ENCODE data around the gene RNF217. TPM values are rescaled to one million over a fixed set of nuclear protein-coding genes. Genes with fewer than 3 reads are reported as not detected.

Gene RNF217
- total RNA-seq, 2 experiments from 2014 or later = 0.08 to 1.0 TPM

DNA sequence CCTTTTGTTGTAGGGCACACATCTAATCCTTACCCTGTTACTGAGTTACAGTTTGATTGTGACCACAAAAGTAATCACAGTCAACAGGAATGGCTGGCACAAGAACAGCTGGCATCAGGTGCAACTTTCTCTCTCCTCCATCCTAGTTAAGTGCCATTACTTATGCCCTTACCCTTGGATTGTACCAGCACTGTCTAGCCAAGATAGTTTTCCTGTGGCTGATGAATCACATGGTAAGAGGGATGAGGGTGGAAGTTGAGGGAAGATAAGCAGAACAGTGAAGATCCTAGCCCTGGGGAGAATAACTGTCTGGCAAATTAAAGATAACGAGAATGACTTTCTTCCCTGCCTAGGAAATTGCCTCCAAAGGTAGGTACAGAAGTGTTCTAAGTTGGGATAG lies 42.0 kb downstream of the RNF217 start:
- POLR2A ChIA-PET = no interaction called here
- no peaks in the 10 kb centered on the region for H3K36me3 Mint-ChIP-seq
- ATAC-seq (ENCODE audit: low read depth) = no peak
- H3K9me3 Mint-ChIP-seq = peaks cover 2% of the 10 kb centered on the region
- H3K27ac Mint-ChIP-seq = no peak overlapping the region
- no peaks in the 10 kb centered on the region for H3K27me3 Mint-ChIP-seq
- no peaks in the 10 kb centered on the region for H3K4me1 Mint-ChIP-seq
- DNase-seq = no peak
- H3K4me3 Mint-ChIP-seq = no peak overlapping the region

DNA sequence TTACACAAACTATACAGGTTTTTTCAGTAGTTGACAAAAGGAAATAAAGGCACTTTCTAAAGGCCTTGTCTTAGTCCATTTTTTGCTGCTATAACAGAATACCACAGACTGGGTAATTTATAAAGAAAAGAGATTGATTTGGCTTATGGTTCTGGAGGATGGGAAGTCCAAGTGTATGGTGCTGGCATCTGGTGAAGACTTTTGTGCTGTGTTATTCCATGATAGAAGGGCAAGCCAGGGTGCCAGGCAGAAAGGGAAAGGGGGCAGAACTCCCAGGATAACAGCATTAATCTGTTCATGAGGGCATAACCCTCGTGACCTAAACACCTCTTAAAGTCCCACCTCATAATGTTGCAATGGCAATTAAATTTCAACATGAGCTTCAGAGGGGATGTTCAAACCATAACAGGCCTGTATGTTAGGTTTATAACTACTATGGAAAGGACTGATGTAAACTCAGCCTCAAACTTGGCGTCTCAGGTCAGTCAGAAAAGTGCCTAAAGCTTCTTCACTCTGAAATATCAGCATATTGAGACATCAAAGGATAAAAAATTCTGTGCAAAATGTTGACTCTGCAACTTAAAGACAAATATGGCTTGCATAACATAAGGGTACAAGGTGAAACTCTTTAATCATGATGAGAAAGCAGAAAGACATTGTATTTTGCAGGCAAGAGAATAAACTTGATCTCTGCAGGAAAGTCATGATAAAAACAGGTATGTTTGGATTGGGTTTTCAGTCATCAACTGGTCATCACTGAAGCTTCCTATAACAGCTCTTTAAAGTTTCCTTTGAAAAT lies 42.8 kb downstream of the RNF217 start:
- no peak overlapping the region for H3K4me3 Mint-ChIP-seq
- no peak for DNase-seq
- peaks cover 2% of the 10 kb centered on the region for H3K9me3 Mint-ChIP-seq
- H3K4me1 Mint-ChIP-seq = no peaks in the 10 kb centered on the region
- H3K36me3 Mint-ChIP-seq = no peaks in the 10 kb centered on the region
- no peak for ATAC-seq (ENCODE audit: low read depth)
- H3K27me3 Mint-ChIP-seq = no peaks in the 10 kb centered on the region
- POLR2A ChIA-PET = no interaction called here
- no peak overlapping the region for H3K27ac Mint-ChIP-seq

DNA sequence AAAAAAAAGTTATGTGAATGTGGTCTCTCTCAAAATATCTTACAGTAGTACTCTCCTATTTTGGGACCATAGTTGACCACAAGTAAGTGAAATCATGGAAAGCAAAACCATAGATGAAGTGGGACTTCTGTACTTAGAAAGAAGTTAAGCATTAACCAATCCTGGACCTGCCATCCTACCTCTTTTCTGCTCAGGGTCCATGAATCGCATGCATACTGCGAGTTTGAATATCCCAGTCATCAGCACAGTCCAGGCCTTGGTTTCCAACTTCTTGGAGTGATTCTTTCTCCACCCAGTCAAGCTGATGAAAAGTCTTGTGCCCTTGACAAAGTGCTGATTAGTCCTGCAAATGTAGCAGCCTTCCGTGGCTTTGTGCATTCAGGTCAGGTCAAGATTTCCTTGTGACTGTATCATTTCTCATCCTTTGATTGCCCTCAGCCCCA lies 46.0 kb downstream of the RNF217 start:
- POLR2A ChIA-PET = no interaction called here
- Mint-ChIP-seq H3K27me3 (peaks cover 6% of the 10 kb centered on the region), H3K27ac (no peak overlapping the region), H3K4me1 (no peaks in the 10 kb centered on the region), H3K9me3 (peaks cover 2% of the 10 kb centered on the region), H3K36me3 (no peaks in the 10 kb centered on the region), H3K4me3 (no peak overlapping the region)
- ATAC-seq (ENCODE audit: low read depth) (no peak), DNase-seq (no peak)

DNA sequence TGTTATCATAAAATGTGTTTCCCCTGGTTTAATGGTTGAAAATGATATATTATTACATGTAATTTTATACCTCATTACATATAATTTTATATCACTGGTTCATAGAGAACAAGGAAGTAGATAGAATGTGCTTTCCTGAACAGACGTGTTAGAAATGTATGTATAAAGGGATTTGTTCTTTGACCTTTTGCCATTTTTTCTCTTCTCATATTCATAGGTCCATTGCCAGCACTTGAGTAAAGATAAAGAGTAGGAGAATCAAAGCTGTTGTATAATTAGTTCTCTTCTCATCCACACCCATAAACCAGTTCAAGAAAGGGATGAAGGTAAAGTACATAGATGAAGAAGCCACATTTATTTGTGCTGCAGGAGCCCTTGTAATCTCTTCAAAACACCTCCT lies 46.7 kb downstream of the RNF217 start:
- H3K27me3 Mint-ChIP-seq = peaks cover 6% of the 10 kb centered on the region
- no peak overlapping the region for H3K4me3 Mint-ChIP-seq
- H3K36me3 Mint-ChIP-seq = no peaks in the 10 kb centered on the region
- DNase-seq (no peak), ATAC-seq (ENCODE audit: low read depth) (no peak)
- peaks cover under 1% of the 10 kb centered on the region for H3K4me1 Mint-ChIP-seq
- POLR2A ChIA-PET = no interaction called here
- H3K9me3 Mint-ChIP-seq = peaks cover 3% of the 10 kb centered on the region
- H3K27ac Mint-ChIP-seq = no peak overlapping the region

DNA sequence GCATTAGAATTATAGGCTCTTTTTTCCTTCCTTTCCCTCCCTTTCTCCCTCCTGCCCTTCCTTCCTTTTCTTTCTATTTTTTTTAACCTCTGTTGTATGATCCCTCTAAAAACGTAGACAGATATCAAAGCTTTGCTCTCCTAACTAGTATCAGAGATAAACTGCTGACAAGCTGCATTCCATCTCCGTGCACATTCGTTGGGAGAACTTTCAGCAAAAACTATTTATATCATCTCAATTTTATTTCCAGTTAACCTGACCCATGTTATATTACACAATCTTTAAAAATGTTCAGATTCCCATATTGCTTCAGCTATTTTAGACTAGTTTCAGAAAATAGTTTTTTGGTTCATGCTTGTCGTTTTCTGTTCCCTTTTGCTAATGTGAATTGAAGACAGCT lies 47.3 kb downstream of the RNF217 start:
- H3K36me3 Mint-ChIP-seq = no peaks in the 10 kb centered on the region
- H3K27ac Mint-ChIP-seq = no peak overlapping the region
- POLR2A ChIA-PET = no interaction called here
- H3K9me3 Mint-ChIP-seq = peaks cover 3% of the 10 kb centered on the region
- H3K4me1 Mint-ChIP-seq = peaks cover 4% of the 10 kb centered on the region
- DNase-seq (no peak), ATAC-seq (ENCODE audit: low read depth) (no peak)
- peaks cover 6% of the 10 kb centered on the region for H3K27me3 Mint-ChIP-seq
- no peak overlapping the region for H3K4me3 Mint-ChIP-seq

DNA sequence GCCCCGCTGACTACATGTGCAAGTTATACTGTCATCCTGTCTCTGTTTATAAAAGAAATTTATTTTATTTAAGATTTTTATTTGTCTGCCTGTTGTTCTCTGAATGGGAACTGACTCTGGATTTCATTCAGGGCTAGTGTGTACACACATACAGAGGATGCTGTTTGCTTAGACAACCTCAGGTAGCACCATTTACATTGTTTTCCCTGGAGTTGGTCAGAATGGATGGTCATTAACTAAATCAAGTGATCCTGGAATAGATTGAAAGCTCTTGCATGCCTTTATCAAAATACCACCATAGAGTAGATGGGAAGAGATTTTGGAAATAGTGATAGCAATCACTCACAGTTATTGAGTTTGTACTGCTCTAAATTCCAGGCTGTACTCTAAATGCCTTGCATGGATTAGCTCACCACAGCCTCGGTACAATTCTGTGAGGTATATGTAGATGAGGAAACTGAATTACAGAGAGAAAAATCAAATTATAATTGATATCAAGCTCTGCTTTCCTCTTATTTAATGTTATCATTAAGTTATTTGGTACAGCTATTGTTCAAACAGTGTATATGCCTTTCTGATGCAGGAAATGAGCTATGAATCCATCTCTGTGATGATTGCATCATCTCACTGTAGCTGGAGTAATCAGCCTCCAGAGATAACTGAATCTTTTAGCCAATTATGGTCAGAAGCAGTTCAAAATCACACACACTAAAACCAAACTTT lies 51.9 kb downstream of the RNF217 start:
- Mint-ChIP-seq H3K27ac (peak overlapping the region; percentile 31), H3K4me1 (peaks cover 4% of the 10 kb centered on the region), H3K27me3 (peaks cover 6% of the 10 kb centered on the region), H3K9me3 (peaks cover 2% of the 10 kb centered on the region), H3K4me3 (no peak overlapping the region), H3K36me3 (no peaks in the 10 kb centered on the region)
- ATAC-seq (ENCODE audit: low read depth) (peak; percentile 42), DNase-seq (no peak)
- POLR2A ChIA-PET = no interaction called here

DNA sequence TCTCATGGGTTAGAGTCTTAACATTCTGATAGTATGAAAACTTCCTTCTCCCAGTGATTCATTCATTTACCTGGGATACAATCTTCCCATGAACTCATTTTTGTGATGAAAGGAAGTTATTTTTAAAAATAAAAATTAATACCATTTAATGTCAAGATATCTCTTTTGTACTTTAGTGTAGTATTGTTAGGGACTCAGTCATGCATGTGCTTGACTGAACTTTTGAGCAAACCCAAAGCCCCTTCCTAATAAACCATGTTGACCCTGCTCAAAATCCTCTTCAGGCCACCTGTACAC lies 52.4 kb downstream of the RNF217 start:
- Mint-ChIP-seq H3K36me3 (no peaks in the 10 kb centered on the region), H3K9me3 (peaks cover 2% of the 10 kb centered on the region), H3K4me3 (no peak overlapping the region), H3K4me1 (peaks cover 4% of the 10 kb centered on the region), H3K27ac (peak overlapping the region; percentile 31), H3K27me3 (peaks cover 6% of the 10 kb centered on the region)
- ATAC-seq (ENCODE audit: low read depth) = no peak
- POLR2A ChIA-PET = no interaction called here
- DNase-seq = no peak

DNA sequence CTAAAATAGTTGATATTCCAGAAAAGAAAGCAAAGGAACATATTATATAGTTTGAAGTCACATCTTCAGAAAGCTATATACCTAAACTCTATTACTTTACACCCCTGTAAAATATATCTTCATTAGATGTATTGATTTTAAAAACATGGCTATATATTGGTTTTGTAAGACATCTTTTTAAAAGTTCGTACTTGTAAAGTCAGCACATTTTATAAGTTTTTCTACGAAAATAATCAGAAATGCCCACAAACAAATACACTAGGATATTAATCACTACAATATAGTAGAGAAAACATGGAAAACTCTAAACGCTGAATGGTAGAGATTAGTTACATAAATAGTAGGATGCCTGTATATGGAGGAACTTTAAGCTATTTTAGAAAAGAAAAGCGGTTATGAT lies 52.9 kb downstream of the RNF217 start:
- H3K9me3 Mint-ChIP-seq = peaks cover 2% of the 10 kb centered on the region
- H3K36me3 Mint-ChIP-seq = no peaks in the 10 kb centered on the region
- H3K4me1 Mint-ChIP-seq = peaks cover 4% of the 10 kb centered on the region
- no peak overlapping the region for H3K4me3 Mint-ChIP-seq
- no peak for DNase-seq
- POLR2A ChIA-PET = no interaction called here
- no peak for ATAC-seq (ENCODE audit: low read depth)
- no peak overlapping the region for H3K27ac Mint-ChIP-seq
- peaks cover 6% of the 10 kb centered on the region for H3K27me3 Mint-ChIP-seq

DNA sequence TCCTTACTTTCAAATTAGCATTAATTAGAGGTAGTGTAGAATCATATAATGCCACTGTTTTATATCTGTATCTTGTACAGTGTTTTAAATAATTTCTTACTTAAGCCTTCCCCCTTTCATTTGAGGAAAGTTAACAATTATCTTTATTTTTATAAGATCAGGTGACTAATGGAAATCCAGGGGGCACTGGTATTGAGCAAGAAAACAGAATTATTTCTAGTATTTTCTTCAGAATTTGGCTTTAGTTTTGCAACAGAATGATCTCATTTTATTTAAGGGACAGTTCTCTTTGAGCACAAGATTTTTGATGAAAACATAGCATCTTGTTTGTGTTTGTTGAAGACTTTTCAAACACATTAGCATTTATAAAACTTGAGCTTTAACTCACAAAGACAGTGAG lies 55.9 kb downstream of the RNF217 start:
- Mint-ChIP-seq H3K27me3 (no peaks in the 10 kb centered on the region), H3K36me3 (no peaks in the 10 kb centered on the region), H3K4me1 (peaks cover 4% of the 10 kb centered on the region), H3K27ac (no peak overlapping the region), H3K9me3 (peaks cover 2% of the 10 kb centered on the region), H3K4me3 (no peak overlapping the region)
- DNase-seq = no peak
- no peak for ATAC-seq (ENCODE audit: low read depth)
- POLR2A ChIA-PET = no interaction called here

DNA sequence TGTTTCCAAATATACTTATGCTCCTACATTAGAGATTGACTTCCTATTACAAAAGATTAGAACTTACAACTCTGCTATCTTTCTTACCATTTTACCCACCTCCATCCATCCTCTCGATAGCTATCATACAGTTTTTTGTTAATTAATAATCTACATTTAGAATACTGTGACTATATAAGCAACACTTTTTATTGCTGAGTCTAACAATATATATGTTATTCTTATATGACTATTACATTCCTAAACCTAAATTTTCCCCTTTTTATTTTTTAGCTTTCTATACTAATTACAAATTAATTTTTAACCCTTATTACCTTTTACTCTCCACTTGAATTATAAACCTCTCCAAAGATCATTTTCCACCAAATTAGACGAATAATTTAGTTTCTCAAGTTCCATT lies 57.0 kb downstream of the RNF217 start:
- POLR2A ChIA-PET = no interaction called here
- H3K27me3 Mint-ChIP-seq = no peaks in the 10 kb centered on the region
- H3K4me1 Mint-ChIP-seq = peaks cover 2% of the 10 kb centered on the region
- DNase-seq (no peak), ATAC-seq (ENCODE audit: low read depth) (no peak)
- no peak overlapping the region for H3K27ac Mint-ChIP-seq
- no peaks in the 10 kb centered on the region for H3K36me3 Mint-ChIP-seq
- no peak overlapping the region for H3K4me3 Mint-ChIP-seq
- no peaks in the 10 kb centered on the region for H3K9me3 Mint-ChIP-seq

DNA sequence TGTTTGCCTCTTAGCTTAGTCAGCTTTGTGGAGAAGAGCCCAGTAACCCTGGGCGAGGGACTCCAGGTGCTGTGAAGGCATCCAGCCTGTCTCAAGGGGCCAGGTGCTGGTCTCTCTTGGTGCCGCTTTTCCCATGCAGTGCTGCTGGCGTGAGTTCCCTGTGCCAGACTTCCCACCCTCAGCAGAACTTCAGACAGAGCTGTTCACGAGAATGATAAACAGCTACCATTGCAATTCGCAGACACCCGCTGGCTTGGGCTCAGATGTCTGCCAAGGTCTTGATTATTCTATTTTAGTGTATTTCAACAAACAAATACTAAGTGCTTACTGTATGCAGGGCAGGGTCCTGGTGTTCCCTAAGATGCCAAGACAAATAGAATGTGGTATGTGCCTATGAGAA lies 57.7 kb downstream of the RNF217 start:
- H3K27me3 Mint-ChIP-seq = no peaks in the 10 kb centered on the region
- H3K4me3 Mint-ChIP-seq = no peak overlapping the region
- ATAC-seq (ENCODE audit: low read depth) (no peak), DNase-seq (no peak)
- POLR2A ChIA-PET = no interaction called here
- no peak overlapping the region for H3K27ac Mint-ChIP-seq
- no peaks in the 10 kb centered on the region for H3K9me3 Mint-ChIP-seq
- no peaks in the 10 kb centered on the region for H3K4me1 Mint-ChIP-seq
- H3K36me3 Mint-ChIP-seq = no peaks in the 10 kb centered on the region

DNA sequence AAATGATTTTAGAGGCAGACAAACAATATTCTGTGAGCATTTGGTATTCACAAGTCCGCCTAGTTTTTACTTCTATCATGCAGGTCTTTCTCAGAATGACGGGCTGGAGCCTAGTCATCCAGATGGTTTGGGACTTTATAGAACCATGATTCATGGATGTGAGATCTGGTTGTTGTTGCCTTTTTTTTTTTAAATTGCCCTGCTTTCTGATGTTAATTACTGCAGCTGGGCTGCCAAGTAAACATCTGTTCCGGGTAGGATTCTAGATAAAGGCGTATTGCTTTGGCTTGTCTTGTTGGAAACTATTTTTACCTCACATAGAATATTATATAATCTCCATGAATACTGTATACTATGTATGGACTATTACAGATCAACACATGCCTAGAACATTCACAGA lies 58.1 kb downstream of the RNF217 start:
- no peaks in the 10 kb centered on the region for H3K4me1 Mint-ChIP-seq
- no peaks in the 10 kb centered on the region for H3K27me3 Mint-ChIP-seq
- H3K4me3 Mint-ChIP-seq = no peak overlapping the region
- no peaks in the 10 kb centered on the region for H3K36me3 Mint-ChIP-seq
- POLR2A ChIA-PET = no interaction called here
- DNase-seq = no peak
- H3K9me3 Mint-ChIP-seq = no peaks in the 10 kb centered on the region
- no peak overlapping the region for H3K27ac Mint-ChIP-seq
- ATAC-seq (ENCODE audit: low read depth) = no peak

DNA sequence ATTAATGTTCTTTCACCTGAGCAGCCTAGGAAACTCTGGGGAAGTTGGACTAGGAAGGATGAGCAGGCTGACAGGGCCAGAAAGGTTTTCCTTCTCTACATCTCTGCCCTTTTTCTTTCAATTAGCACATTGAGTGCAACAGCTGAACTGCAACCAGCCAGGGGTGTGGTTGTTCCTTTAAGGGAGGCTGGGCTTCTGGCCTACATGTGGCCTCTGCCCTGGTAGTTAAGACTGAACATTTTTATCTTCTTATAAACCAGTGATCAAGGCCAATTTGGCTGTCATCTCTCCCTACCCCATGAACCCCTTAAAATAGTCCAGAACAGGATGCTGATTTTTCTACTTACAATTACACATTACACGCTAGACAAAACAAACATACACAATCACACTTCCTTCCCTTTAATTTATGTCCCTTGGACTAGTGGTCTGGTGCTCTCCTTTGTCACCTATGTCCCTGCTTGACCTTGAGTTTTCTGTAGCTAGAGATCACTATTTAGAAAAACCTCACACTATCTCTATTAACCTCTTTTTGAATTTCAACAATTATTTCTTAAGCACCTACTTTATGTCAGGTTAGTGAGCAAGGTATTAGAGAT lies 60.3 kb downstream of the RNF217 start:
- Mint-ChIP-seq H3K9me3 (no peaks in the 10 kb centered on the region), H3K27ac (no peak overlapping the region), H3K4me1 (no peaks in the 10 kb centered on the region), H3K4me3 (no peak overlapping the region), H3K27me3 (peaks cover 2% of the 10 kb centered on the region), H3K36me3 (no peaks in the 10 kb centered on the region)
- POLR2A ChIA-PET = no interaction called here
- DNase-seq (no peak), ATAC-seq (ENCODE audit: low read depth) (no peak)

DNA sequence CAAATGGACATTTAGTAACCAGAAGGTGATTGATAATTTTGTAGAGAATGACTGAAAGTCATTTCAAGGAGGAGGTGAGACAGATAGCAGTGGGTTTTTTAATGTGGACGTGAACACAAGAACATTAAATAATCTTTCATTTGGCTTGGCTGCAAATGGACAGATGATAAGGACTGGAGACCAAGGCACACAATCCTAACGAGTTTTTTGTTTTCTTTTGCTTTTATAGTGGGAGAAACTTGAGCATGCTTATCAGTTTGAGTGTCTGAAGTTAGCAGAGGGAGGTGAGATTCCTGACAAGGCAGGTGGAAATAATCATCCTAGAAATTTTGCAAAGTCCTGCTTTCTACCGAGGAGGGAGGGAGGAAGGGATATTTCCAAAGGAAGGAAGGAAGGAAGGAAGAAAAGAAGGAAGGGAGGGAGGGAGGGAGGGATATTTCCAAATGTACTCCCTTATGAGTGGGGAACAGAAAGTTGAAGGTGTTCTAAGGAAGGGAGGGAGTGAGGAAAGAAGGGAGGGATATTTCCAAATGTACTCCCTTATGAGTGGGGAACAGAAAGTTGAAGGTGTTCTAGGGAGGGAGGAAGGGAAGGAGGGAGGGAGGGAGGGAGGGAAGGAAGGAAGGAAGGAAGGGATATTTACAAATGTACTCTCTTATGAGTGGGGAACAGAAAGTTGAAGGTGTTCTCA lies 63.1 kb downstream of the RNF217 start:
- no peak for DNase-seq
- no peak overlapping the region for H3K27ac Mint-ChIP-seq
- H3K27me3 Mint-ChIP-seq = peaks cover 5% of the 10 kb centered on the region
- no peak overlapping the region for H3K4me3 Mint-ChIP-seq
- no peak for ATAC-seq (ENCODE audit: low read depth)
- H3K36me3 Mint-ChIP-seq = no peaks in the 10 kb centered on the region
- H3K9me3 Mint-ChIP-seq = no peaks in the 10 kb centered on the region
- POLR2A ChIA-PET = no interaction called here
- no peaks in the 10 kb centered on the region for H3K4me1 Mint-ChIP-seq

Measured in activated naive CD8-positive, alpha-beta T cell treated with anti-CD3 and anti-CD28 coated beads, Interleukin-2, amount 10 ng/mL, durations not matched to agents 7 days and 5 days (primary cell).